CD14-positive monocyte (primary cell): Measurements from ENCODE around the gene DRC7. TPM values are rescaled to one million over a fixed set of nuclear protein-coding genes. Genes with fewer than 3 reads are reported as not detected.
A peak's percentile ranks its signal among the peaks of the same experiment; 100 is the strongest.

Experiments
- DNase-seq, 3 donors: peaks; one replicate each; pipeline ENCODE4 v3.0.0-alpha.2; 2011 to 2022
- H2AFZ ChIP-seq: 2 replicates; pipeline ENCODE4 v1.6.0; 2012; ENCODE audit warnings: mild to moderate bottlenecking, low read depth, low read length, inconsistent platforms; ENCODE audit not compliant: insufficient read depth, poor library complexity, severe bottlenecking
- H3K27ac ChIP-seq, 2 donors: 1 replicate in 1 of 2; 2 replicates in 1 of 2; pipeline ENCODE4 v1.5.1; 2012 to 2013; ENCODE audit warnings: low read length in 2 of 2, control low read depth in 1 of 2, inconsistent platforms in 1 of 2, low read depth in 1 of 2, mild to moderate bottlenecking in 1 of 2
- H3K27me3 ChIP-seq, 2 donors: one replicate each; pipeline versions ENCODE4 v1.6.0 to v1.6.1; 2011 to 2013; ENCODE audit warnings: low read length in 2 of 2; ENCODE audit not compliant: control insufficient read depth in 2 of 2, insufficient read depth in 2 of 2
- H3K36me3 ChIP-seq, 2 donors: replicated peaks in 1 of 2; 1 replicate in 1 of 2; 2 replicates in 1 of 2; pipeline versions ENCODE4 v1.5.1 to v1.6.1; 2012 to 2013; ENCODE audit warnings: low read length in 2 of 2, control low read depth in 1 of 2, inconsistent platforms in 1 of 2, mild to moderate bottlenecking in 1 of 2; ENCODE audit not compliant: insufficient read depth in 2 of 2, control insufficient read depth in 1 of 2
- H3K4me1 ChIP-seq, 2 donors: 1 replicate in 1 of 2; 2 replicates in 1 of 2; pipeline versions ENCODE4 v1.5.1 to v1.6.1; 2012 to 2013; ENCODE audit warnings: low read length in 2 of 2, control low read depth in 1 of 2, inconsistent platforms in 1 of 2, mild to moderate bottlenecking in 1 of 2, moderate library complexity in 1 of 2; ENCODE audit not compliant: insufficient read depth in 2 of 2, control insufficient read depth in 1 of 2
- H3K4me2 ChIP-seq: replicated peaks from 2 replicates; pipeline ENCODE3; 2012; ENCODE audit warnings: low read length, moderate library complexity, mild to moderate bottlenecking; ENCODE audit not compliant: poor library complexity, severe bottlenecking; ENCODE audit errors: extremely low read depth
- H3K4me3 ChIP-seq, 3 experiments: fragments of 200-600 bp in 1 of 3; sonication (generic) in 1 of 3; replicated peaks in 1 of 3; 1 replicate in 2 of 3; 2 replicates in 1 of 3; pipeline ENCODE4 v1.5.1; 2011 to 2013; ENCODE audit warnings: low read length in 3 of 3, mild to moderate bottlenecking in 3 of 3, control low read depth in 2 of 3, low read depth in 2 of 3, inconsistent platforms in 1 of 3, moderate library complexity in 1 of 3
- H3K79me2 ChIP-seq: 2 replicates; pipeline ENCODE4 v1.6.0; 2012; ENCODE audit warnings: mild to moderate bottlenecking, control low read depth, inconsistent platforms, low read length, moderate library complexity; ENCODE audit not compliant: insufficient read depth
- H3K9ac ChIP-seq: 2 replicates; pipeline ENCODE4 v1.6.0; 2017; ENCODE audit warnings: low read length, mild to moderate bottlenecking; ENCODE audit not compliant: insufficient read depth, poor library complexity, severe bottlenecking
- H3K9me3 ChIP-seq, 2 donors: replicated peaks in 1 of 2; 1 replicate in 1 of 2; 2 replicates in 1 of 2; pipeline versions ENCODE4 v1.5.1 to v1.6.1; 2012 to 2013; ENCODE audit warnings: low read length in 2 of 2, control low read depth in 1 of 2; ENCODE audit not compliant: control insufficient read depth in 1 of 2, insufficient read depth in 1 of 2
- H4K20me1 ChIP-seq: 2 replicates; pipeline ENCODE4 v1.6.0; 2012; ENCODE audit warnings: mild to moderate bottlenecking, low read length, control low read depth, moderate library complexity; ENCODE audit not compliant: insufficient read depth
- H3K27ac Mint-ChIP-seq, 7 donors: one replicate each; pipeline ENCODE4 v1.8.0; 2020; ENCODE audit warnings: mild to moderate bottlenecking in 7 of 7, mixed read lengths in 7 of 7, moderate library complexity in 6 of 7, inconsistent platforms in 2 of 7
- H3K27me3 Mint-ChIP-seq, 3 donors: one replicate each; pipeline ENCODE4 v1.8.0; 2021 to 2022; ENCODE audit warnings: low read depth in 3 of 3, mild to moderate bottlenecking in 3 of 3, mixed read lengths in 3 of 3, moderate library complexity in 3 of 3, inconsistent platforms in 1 of 3
- H3K36me3 Mint-ChIP-seq, 2 donors: one replicate each; pipeline ENCODE4 v1.8.0; 2020; ENCODE audit warnings: mixed read lengths in 2 of 2, inconsistent platforms in 1 of 2, mild to moderate bottlenecking in 1 of 2
- H3K4me1 Mint-ChIP-seq: one replicate; pipeline ENCODE4 v1.8.0; 2020; ENCODE audit warnings: mild to moderate bottlenecking, mixed read lengths
- H3K4me3 Mint-ChIP-seq, 2 donors: one replicate each; pipeline ENCODE4 v1.8.0; 2020; ENCODE audit warnings: mild to moderate bottlenecking in 2 of 2, mixed read lengths in 2 of 2, moderate library complexity in 1 of 2
- H3K9me3 Mint-ChIP-seq, 7 donors: one replicate each; pipeline ENCODE4 v1.8.0; 2020 to 2022; ENCODE audit warnings: mixed read lengths in 7 of 7, mild to moderate bottlenecking in 6 of 7, moderate library complexity in 6 of 7, inconsistent platforms in 2 of 7
- WGBS: methylation state at CpG from one replicate; pipeline ENCODE4 v1.1.5; 2013; ENCODE audit warnings: missing lambda C conversion rate; ENCODE audit not compliant: insufficient coverage; 5-methylcytosine and 5-hydroxymethylcytosine counted together
- intact Hi-C, 2 donors: fragments of 100-400 bp; cut with micrococcal nuclease; formaldehyde crosslinking; loops; one replicate each; pipeline versions ENCODE4 v1.15.0 to v1.15.1; 2023
- polyA plus RNA-seq, 3 donors: library from polyadenylated mRNA; depleted of rRNA in 1 of 3; unstranded in 2 of 3; stranded (reverse) in 1 of 3; fragments of 300-500 nt in 2 of 3; fragments of >200 nt in 1 of 3; fragmentation: Illumina TruSeq in 2 of 3; gene quantifications; 1 replicate in 2 of 3; 2 replicates in 1 of 3; pipeline ENCODE4 v1.2.3, GENCODE V29; 2012 to 2021
- TF ChIP-seq, protein P1 (sequence below): fragments of 200-600 bp; IDR thresholded peaks from one replicate; pipeline ENCODE4 v1.8.0; 2022; ENCODE audit warnings: antibody characterized with exemption, mild to moderate bottlenecking

The DRC7 gene
- polyA plus RNA-seq, 3 donors: 0.11 to 0.41 TPM; not detected in 1

DNA sequence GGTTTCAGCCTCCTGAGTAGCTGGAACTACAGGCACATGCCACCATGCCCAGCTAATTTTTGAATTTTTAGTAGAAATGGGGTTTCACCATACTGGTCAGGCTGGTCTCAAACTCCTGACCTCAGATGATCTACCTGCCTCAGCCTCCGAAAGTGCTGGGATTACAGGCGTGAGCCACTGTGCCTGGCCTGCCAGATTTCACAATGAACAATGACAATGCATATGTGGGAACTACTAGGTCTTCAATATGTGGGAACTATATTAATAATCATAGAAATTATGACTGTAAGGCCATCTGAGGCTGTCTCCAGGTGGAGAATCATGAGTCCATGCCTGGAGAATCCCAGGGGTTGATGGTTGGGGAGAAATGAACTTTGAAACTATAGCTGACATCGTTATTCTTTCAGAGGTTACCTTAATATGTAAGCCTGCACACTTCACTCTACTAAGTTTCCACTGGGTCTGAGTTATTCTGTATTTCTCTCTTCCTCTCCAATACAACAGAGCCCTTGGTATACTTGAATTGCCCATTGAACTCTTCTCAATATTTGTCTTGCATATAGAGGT is 7.2 kb upstream of the DRC7 start:
- H3K9me3 Mint-ChIP-seq: peaks cover 0 to 2% (median 0%) of the 10 kb centered on the region in 7 donors
- H3K4me3 Mint-ChIP-seq: no peak overlapping the region
- peaks cover 51 to 54% of the 10 kb centered on the region in 2 donors for H3K4me1 ChIP-seq
- H3K36me3 Mint-ChIP-seq: peaks cover 0 to 2% of the 10 kb centered on the region in 2 donors
- peak in 2 of 3 donors; percentile 43 to 55 for DNase-seq
- intact Hi-C loops: no loop called here
- TF ChIP-seq, protein P1, sequence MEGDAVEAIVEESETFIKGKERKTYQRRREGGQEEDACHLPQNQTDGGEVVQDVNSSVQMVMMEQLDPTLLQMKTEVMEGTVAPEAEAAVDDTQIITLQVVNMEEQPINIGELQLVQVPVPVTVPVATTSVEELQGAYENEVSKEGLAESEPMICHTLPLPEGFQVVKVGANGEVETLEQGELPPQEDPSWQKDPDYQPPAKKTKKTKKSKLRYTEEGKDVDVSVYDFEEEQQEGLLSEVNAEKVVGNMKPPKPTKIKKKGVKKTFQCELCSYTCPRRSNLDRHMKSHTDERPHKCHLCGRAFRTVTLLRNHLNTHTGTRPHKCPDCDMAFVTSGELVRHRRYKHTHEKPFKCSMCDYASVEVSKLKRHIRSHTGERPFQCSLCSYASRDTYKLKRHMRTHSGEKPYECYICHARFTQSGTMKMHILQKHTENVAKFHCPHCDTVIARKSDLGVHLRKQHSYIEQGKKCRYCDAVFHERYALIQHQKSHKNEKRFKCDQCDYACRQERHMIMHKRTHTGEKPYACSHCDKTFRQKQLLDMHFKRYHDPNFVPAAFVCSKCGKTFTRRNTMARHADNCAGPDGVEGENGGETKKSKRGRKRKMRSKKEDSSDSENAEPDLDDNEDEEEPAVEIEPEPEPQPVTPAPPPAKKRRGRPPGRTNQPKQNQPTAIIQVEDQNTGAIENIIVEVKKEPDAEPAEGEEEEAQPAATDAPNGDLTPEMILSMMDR: no peak
- no peak overlapping the region for H3K4me2 ChIP-seq
- peaks cover 55% of the 10 kb centered on the region for H3K4me1 Mint-ChIP-seq
- H4K20me1 ChIP-seq: no peaks in the 10 kb centered on the region
- H3K27ac ChIP-seq: no peak overlapping the region
- H3K27me3 Mint-ChIP-seq: peaks cover 1 to 11% (median 2%) of the 10 kb centered on the region in 3 donors
- H3K4me3 ChIP-seq: no peak overlapping the region
- peak overlapping the region in 4 of 7 donors; percentile 28 to 74 (median 60) for H3K27ac Mint-ChIP-seq
- no peak overlapping the region for H3K9ac ChIP-seq
- no peaks in the 10 kb centered on the region for H3K27me3 ChIP-seq
- H2AFZ ChIP-seq: no peak overlapping the region
- H3K36me3 ChIP-seq: no peaks in the 10 kb centered on the region
- no CpG with 5 or more reads among the region's 3 CpGs for WGBS
- H3K9me3 ChIP-seq: no peaks in the 10 kb centered on the region
- no peaks in the 10 kb centered on the region for H3K79me2 ChIP-seq

- peaks cover 1 to 11% (median 2%) of the 10 kb centered on the region in 3 donors for H3K27me3 Mint-ChIP-seq
- no CpG with 5 or more reads among the region's 4 CpGs for WGBS
- DNase-seq: no peak
- H3K4me2 ChIP-seq: no peak overlapping the region
- intact Hi-C loops: no loop called here
- H3K36me3 Mint-ChIP-seq: peaks cover 0 to 2% of the 10 kb centered on the region in 2 donors
- no peaks in the 10 kb centered on the region for H4K20me1 ChIP-seq
- H3K4me3 Mint-ChIP-seq: no peak overlapping the region
- H3K9me3 ChIP-seq: no peaks in the 10 kb centered on the region
- peaks cover 51 to 54% of the 10 kb centered on the region in 2 donors for H3K4me1 ChIP-seq
- H3K9me3 Mint-ChIP-seq: peaks cover 0 to 2% (median 0%) of the 10 kb centered on the region in 7 donors
- H3K9ac ChIP-seq: no peak overlapping the region
- H3K4me3 ChIP-seq: no peak overlapping the region
- H3K27ac Mint-ChIP-seq: peak overlapping the region in 2 of 7 donors; percentile 2 to 62
- no peaks in the 10 kb centered on the region for H3K79me2 ChIP-seq
- no peak overlapping the region for H3K27ac ChIP-seq
- TF ChIP-seq, protein P1: no peak
- H3K36me3 ChIP-seq: no peaks in the 10 kb centered on the region
- H2AFZ ChIP-seq: no peak overlapping the region
- no peaks in the 10 kb centered on the region for H3K27me3 ChIP-seq
- peaks cover 55% of the 10 kb centered on the region for H3K4me1 Mint-ChIP-seq
These were observed 6.1 kb upstream of the DRC7 start for GRCh38 chr16:57688487-57688986.
